ENCODE results near the gene CARD14. TPM values are rescaled to one million over a fixed set of nuclear protein-coding genes. Genes with fewer than 3 reads are reported as not detected.

Gene CARD14
- total RNA-seq, 1 donor from 2014 or later = not detected

- TF ChIP-seq, protein P1, sequence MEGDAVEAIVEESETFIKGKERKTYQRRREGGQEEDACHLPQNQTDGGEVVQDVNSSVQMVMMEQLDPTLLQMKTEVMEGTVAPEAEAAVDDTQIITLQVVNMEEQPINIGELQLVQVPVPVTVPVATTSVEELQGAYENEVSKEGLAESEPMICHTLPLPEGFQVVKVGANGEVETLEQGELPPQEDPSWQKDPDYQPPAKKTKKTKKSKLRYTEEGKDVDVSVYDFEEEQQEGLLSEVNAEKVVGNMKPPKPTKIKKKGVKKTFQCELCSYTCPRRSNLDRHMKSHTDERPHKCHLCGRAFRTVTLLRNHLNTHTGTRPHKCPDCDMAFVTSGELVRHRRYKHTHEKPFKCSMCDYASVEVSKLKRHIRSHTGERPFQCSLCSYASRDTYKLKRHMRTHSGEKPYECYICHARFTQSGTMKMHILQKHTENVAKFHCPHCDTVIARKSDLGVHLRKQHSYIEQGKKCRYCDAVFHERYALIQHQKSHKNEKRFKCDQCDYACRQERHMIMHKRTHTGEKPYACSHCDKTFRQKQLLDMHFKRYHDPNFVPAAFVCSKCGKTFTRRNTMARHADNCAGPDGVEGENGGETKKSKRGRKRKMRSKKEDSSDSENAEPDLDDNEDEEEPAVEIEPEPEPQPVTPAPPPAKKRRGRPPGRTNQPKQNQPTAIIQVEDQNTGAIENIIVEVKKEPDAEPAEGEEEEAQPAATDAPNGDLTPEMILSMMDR (IDR thresholded peaks at IDR 0.05; ENCODE audit: insufficient read depth, low read length, poor library complexity, severe bottlenecking) = no peak
- no peak for DNase-seq (ENCODE audit: low read depth)
- Histone ChIP-seq H3K36me3 (ENCODE audit: control insufficient read depth, insufficient read depth, low read length) (no peaks in the 10 kb centered on the region), H3K27me3 (ENCODE audit: control insufficient read depth, insufficient read depth, low read length) (peaks cover 6% of the 10 kb centered on the region), H3K4me3 (ENCODE audit: low read depth, low read length) (no peak overlapping the region)
Observed at GRCh38 chr17:80202197-80202596, 32.4 kb downstream of the CARD14 start.

DNA sequence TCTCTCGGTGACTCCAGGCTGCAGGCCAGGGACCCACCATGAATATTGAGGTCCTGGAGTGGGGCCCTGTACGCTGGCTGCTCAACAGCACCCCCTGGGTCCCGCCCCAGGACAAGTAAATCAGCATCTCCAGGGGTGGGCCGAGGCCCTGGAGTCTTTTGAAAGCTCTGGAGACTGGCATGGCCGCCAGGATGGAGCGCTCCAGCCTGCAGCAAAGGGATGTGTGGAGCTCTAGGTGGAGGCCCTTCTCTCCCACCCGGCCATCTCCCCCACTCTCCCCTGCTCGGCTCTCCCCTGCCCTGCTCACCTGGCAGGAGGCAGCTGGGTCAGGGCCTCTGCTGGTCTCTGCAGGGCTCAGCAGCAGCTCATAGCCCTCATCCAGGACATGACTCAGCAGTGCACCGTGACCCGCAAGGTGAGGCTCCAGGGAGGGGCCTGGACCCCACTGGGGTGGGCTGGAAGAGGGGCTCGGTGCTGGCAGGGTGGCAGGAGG, 33.7 kb downstream of the CARD14 start:
- TF ChIP-seq, protein P1 (IDR thresholded peaks at IDR 0.05; ENCODE audit: insufficient read depth, low read length, poor library complexity, severe bottlenecking) = no peak
- Histone ChIP-seq H3K27me3 (ENCODE audit: control insufficient read depth, insufficient read depth, low read length) (peaks cover under 1% of the 10 kb centered on the region), H3K4me3 (ENCODE audit: low read depth, low read length) (no peak overlapping the region), H3K36me3 (ENCODE audit: control insufficient read depth, insufficient read depth, low read length) (no peaks in the 10 kb centered on the region)
- DNase-seq (ENCODE audit: low read depth) = no peak

- H3K36me3 ChIP-seq (ENCODE audit: control insufficient read depth, insufficient read depth, low read length) = no peaks in the 10 kb centered on the region
- H3K27me3 ChIP-seq (ENCODE audit: control insufficient read depth, insufficient read depth, low read length) = no peaks in the 10 kb centered on the region
- no peak overlapping the region for H3K4me3 ChIP-seq (ENCODE audit: low read depth, low read length)
- TF ChIP-seq, protein P1 (IDR thresholded peaks at IDR 0.05; ENCODE audit: insufficient read depth, low read length, poor library complexity, severe bottlenecking) = no peak
- DNase-seq (ENCODE audit: low read depth) = no peak
Observed at GRCh38 chr17:80204626-80205468, 35.0 kb downstream of the CARD14 start.

DNA sequence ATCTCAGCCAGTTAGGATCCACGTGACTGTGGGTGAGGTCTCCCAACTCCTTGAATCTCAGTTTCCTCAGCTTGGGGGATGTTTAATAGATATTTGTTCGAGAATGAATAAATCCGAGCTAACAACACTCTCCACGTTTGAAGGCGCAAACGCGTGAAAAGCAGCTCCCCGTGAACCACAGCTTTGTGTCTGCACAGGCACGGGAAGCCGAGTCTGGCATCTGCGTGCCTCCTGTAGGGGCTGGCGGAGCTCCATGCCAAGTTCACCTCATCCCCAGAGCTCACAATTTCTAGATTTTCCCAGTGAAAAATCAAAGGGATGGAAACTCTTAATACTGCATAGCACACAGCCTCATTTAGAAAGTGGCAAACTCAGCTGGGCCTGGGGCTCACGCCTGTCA, 36.0 kb downstream of the CARD14 start:
- TF ChIP-seq, protein P1 (IDR thresholded peaks at IDR 0.05; ENCODE audit: insufficient read depth, low read length, poor library complexity, severe bottlenecking) = no peak
- no peak overlapping the region for H3K4me3 ChIP-seq (ENCODE audit: low read depth, low read length)
- no peaks in the 10 kb centered on the region for H3K36me3 ChIP-seq (ENCODE audit: control insufficient read depth, insufficient read depth, low read length)
- DNase-seq (ENCODE audit: low read depth) = no peak
- no peaks in the 10 kb centered on the region for H3K27me3 ChIP-seq (ENCODE audit: control insufficient read depth, insufficient read depth, low read length)

- H3K36me3 ChIP-seq (ENCODE audit: control insufficient read depth, insufficient read depth, low read length) = no peaks in the 10 kb centered on the region
- no peak overlapping the region for H3K4me3 ChIP-seq (ENCODE audit: low read depth, low read length)
- H3K27me3 ChIP-seq (ENCODE audit: control insufficient read depth, insufficient read depth, low read length) = no peaks in the 10 kb centered on the region
- TF ChIP-seq, protein P1 (IDR thresholded peaks at IDR 0.05; ENCODE audit: insufficient read depth, low read length, poor library complexity, severe bottlenecking) = no peak
- no peak for DNase-seq (ENCODE audit: low read depth)
Observed at GRCh38 chr17:80208050-80208449, 38.2 kb downstream of the CARD14 start.

All from kidney epithelial cell (primary cell).